Measurements from ENCODE around the gene BUB1.

DNA sequence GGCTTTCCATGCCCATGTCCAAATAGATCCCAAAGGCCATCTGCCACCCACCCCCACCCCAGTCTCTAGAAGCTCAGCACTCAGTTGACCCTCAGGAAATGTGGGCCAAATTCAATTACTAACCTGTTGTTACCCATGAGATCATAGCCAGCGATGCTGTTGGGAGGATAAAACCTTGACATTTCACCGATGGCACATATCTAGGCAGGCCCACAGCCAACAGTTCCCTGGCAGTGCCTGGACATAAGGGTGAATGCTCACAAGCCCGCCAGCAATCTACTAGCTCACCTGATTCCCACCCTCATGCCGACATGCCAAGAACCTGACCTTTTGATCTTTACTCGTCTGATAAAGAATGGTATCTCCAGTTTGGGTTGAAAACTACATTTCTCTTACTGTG, 42.7 kb upstream of the BUB1 start:
- TF ChIP-seq, protein P1, sequence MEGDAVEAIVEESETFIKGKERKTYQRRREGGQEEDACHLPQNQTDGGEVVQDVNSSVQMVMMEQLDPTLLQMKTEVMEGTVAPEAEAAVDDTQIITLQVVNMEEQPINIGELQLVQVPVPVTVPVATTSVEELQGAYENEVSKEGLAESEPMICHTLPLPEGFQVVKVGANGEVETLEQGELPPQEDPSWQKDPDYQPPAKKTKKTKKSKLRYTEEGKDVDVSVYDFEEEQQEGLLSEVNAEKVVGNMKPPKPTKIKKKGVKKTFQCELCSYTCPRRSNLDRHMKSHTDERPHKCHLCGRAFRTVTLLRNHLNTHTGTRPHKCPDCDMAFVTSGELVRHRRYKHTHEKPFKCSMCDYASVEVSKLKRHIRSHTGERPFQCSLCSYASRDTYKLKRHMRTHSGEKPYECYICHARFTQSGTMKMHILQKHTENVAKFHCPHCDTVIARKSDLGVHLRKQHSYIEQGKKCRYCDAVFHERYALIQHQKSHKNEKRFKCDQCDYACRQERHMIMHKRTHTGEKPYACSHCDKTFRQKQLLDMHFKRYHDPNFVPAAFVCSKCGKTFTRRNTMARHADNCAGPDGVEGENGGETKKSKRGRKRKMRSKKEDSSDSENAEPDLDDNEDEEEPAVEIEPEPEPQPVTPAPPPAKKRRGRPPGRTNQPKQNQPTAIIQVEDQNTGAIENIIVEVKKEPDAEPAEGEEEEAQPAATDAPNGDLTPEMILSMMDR (IDR thresholded peaks at IDR 0.05): no peak
- TF ChIP-seq POLR2A (IDR thresholded peaks at IDR 0.05): no peak
